ENCODE results near the gene BLMH.
"Not testable (repeated sequence)": the region's sequence is repeated elsewhere in the genome, so short reads cannot be mapped to it uniquely, and the experiment has no call there.

The BLMH gene

GRCh38 chr17:30246460-30246859, 45.3 kb downstream of the BLMH start:
- no peak for DNase-seq

DNA sequence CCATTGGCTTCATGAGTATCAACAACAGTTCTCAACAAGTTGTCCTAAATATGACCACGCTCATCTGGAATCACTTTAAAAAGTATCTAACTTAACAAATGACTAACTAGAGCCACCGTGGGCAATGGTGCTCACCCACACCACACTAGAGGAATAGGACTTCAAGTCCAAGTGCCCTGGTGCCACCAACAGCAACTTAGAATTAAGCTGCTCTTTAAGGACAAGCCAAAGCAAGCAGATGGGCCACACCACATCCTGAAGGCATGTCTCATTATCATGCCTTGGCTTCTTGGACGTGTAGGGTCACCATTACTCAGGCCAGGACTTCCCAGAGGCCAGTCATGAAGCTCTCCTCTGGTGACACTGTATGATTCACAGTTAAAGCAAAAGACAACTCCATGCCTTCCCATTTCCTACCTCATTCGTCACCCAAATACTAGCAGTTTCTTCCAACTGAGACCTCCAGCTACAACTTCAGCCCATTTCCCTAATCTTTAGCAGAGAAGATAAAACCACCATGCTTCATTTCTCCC, 46.8 kb downstream of the BLMH start:
- DNase-seq = no peak

DNA sequence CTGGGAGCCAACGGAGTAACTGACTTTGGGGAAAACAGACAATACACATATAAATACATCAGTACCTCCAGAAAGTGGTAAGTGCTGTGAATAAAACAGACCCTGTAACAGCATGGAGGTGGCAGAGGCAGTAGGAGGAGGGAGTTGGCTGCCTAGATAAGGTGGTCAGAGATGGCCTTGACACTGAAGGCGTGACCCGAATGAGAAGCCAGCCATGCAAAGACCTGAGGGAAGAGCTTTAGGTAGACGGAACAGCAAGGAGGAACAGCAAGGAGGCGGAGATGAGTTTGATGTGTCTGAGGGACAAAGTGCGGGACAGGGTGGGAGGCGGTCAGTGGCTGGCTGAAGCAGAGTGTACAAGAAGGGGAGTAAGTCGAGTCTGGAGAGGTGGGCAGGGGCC, 48.2 kb downstream of the BLMH start:
- DNase-seq = no peak

- no peak for DNase-seq
These were observed 48.7 kb downstream of the BLMH start for GRCh38 chr17:30243002-30243401.

- no peak for DNase-seq
These were observed 50.7 kb downstream of the BLMH start for GRCh38 chr17:30241051-30241450.

DNA sequence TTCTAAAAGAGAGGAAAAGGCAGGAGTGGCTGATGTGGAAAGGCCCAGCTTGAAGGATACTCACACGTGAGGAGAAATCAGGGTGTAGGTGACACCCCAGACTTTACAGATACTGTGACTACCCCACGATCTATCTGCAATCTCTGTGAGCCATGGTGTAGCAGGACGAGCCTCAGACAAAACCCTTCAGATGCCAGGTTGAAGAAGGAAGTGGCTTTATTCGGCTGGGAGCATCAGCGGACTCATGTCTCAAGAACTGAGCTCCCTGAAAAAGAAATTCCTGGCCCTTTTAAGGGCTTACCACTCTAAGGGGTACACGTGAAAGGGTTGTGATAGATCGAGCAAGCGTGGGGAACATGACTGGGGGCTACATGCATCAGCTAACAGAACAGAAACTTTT, 51.6 kb downstream of the BLMH start:
- no peak for DNase-seq

GRCh38 chr17:30239089-30239462, 52.7 kb downstream of the BLMH start:
- DNase-seq = no peak

GRCh38 chr17:30238387-30239088, 53.2 kb downstream of the BLMH start:
- no peak for DNase-seq

DNA sequence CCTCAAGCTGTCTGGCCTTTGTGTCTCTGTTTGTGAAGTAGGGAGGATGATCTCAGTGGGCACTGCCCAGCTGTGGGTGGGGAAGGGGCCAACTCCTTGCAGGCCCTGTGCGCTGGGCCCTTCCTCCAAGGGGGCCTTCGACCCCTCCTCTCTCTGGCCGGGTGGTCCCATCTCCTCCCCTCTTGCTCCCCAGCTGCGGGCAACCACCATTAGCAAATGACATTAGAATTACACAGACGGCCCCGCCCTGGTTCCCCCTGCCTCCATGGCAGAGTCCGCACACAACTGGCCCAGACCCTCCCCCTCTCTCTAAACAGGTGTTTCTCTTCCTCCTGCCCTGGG, 53.8 kb downstream of the BLMH start:
- DNase-seq = no peak

GRCh38 chr17:30237296-30238002, 54.3 kb downstream of the BLMH start:
- no peak for DNase-seq

GRCh38 chr17:30236766-30237165, 55.0 kb downstream of the BLMH start:
- no peak for DNase-seq

- DNase-seq = no peak
These were observed 55.5 kb downstream of the BLMH start for GRCh38 chr17:30236297-30236624.

- DNase-seq = no peak
These were observed 56.1 kb downstream of the BLMH start, which contains the start of gene SLC6A4 for GRCh38 chr17:30235386-30236296. SLC6A4 (minus strand) TSS chr17:30235697; CDS start chr17:30221958, 13,739 bp downstream.

DNA sequence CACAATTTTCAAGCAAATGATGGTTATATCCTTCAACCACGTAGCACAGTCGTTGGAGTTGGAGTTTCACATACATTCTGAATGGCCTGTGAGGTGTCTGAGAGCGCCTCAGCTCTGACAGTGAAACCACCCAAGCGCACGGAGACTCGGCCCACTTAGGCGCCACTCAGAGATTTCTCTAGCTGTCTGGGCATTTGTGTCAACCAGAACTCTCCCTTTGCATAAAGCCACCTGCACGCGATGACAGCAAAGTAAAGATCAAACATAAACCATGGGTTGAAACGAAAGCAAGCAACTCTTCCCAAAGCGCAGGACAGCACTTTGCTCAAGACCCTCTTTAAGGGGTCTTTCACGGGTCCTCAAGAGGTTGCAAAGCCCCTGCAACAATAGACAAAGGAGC, 56.8 kb downstream of the BLMH start:
- DNase-seq = no peak

DNA sequence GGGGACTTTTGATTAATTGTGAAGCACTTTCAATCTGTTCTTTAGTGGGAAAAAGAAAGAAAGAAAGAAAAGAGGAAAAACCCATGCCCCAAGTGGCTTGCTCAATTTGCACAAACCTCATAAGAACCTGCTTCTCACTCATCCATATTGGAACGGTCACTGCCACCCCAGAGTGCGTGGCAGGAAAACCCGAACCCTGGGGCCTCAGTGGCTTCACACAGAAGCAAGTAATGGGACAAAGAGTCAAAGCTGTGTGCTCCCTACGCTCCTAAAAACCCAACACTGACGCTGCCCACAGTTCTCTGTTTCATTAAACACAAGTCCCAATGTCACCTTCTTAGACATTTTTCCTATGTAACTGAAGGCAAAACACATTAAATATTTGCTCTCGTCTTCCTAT, 57.4 kb downstream of the BLMH start:
- no peak for DNase-seq

DNA sequence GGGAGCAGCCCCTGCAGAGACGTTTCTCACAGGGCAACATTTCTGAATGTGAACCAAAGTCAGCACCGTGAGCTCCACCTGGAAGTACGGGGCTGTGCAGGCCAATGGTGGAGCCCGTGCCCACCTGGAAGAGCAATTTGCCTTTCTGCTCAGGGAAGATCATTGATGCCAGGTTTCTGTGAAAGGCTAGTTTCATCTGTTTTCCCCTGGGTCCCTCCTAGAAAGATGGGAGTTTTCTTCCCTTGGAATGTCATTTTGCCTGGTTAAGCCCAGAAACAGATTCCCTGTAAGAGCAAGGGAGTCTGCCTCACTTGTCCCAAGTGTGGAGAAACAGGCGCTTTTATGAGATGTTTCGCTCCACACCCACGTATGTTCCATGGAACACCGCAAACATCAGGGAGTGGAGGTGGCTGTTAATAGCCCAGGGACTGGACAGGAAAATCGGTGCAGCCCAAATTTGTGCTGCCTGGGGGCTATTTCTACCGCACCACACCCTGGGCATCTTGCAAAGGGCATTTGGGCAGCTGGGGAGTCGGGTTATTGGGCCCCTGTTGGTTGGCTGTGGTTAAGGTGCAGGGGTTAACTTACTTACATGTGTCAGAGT, 58.8 kb downstream of the BLMH start:
- DNase-seq = no peak

DNA sequence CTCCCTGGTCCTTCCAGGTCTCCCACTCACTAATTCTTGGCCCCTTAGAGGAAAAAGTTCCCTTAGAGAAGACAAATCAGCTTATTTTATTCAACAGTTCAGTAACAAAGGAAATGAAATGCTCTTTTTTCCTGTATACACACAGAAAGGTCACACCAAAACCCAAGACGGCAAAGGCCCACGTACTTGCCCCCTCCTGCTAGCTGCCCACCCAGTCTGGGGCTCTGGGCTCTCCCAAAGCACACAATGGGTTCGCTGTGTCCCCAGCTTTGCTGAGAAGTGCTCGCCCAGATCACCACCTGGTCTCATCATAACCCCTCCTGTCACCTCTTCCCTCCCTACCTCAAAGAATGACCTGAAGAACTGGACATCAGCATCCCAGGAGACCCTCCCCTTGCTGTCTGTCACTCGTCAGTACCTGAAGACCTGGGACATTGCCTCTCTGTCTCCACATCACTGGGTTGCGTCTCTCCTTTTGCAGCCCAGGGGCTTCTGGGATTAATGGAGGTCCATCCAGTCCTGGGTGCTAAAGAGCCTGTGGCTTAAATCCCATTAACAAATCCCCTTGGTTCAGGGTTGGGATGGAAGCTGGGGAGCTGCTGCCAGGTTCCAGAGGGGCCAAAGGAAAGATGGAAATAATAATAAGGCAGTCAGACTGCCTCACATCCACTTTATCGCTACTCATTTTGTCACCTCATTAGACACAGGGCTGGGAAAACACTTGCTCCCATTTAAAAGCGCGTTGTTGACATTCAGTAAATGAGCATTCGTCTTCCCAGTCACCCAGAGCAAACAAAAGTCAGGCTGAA, 59.5 kb downstream of the BLMH start:
- DNase-seq = no peak

DNA sequence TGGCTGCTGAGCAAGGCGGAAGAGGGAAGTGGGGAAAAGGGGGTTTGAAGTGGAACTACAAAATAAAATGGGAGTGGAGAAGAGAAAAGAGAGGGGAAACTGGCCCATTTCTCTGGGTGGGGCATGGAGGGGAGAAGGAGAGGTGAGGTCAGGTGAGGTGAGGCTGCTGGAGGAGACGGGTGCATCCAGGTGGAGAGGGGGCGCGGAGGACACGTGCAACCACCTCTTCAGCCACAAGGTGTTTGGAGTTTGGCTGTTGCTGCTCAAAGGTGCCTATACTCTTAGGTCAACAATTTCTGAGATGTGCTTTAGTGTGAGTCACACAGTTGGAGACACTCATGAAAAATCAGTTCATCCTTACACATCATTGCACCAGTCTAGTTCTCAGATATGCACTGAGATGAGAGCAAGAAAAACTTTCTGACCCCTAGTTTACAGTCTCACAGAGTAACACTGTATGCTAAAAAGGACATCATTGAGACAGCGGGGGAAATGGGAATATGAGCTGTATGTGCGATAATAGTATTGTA, 61.1 kb downstream of the BLMH start:
- DNase-seq = no peak

DNA sequence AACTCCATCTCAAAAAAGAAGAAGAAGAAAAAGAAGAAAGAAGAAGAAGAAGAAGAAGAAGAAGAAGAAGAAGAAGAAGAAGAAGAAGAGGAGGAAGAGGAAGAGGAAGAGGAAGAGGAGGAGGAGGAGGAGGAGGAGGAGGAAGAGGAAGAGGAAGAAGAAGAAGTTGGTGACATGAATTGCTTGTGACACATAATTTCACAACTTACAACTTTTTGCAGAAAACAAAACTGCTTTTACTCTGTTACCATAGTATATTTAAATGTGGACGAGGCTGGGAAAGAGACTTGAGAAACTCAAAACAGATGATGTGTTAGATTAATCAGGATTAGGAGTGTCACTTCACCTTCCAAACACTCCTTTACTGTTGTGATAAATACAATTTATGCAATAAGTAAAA, 61.7 kb downstream of the BLMH start:
- DNase-seq = not testable (repeated sequence)

GRCh38 chr17:30229012-30229411, 62.7 kb downstream of the BLMH start:
- no peak for DNase-seq

GRCh38 chr17:30228011-30228410, 63.7 kb downstream of the BLMH start:
- no peak for DNase-seq

DNA sequence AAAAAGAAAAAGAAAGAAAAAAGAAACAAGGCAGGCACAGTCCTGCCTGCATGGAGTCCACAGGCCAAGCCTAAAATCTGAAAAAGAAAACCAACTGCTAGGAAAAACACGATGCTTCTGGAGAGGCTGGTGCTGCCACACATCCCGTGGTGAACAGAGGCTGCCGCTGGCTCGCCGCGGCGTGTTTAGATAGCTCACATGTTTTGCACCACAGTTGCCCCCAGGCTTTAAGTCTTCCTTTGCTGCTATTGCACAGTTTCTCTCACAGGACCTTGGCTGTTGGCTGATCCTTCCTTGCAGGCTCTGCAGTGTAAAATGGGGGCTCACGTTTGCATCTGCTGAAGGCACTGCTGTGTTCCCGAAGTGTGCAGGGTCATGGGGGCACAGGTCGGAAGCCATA, 64.9 kb downstream of the BLMH start:
- DNase-seq = no peak

Data from NCI-H2107 (cell line).